H1 (cell line): Measurements from ENCODE around the gene RPL36A. TPM values are rescaled to one million over a fixed set of nuclear protein-coding genes. Genes with fewer than 3 reads are reported as not detected.

Source experiments
- CTCF ChIA-PET: fragments of 300-600 bp; sonication (Branson Sonifier 250); formaldehyde crosslinking; loops from one replicate; lab custom pipeline; 2021; ENCODE audit not compliant: partially characterized antibody; lab: Charles Lee
- POLR2A ChIA-PET: fragments of 300-600 bp; sonication (Branson Sonifier 250); formaldehyde crosslinking; loops from one replicate; lab custom pipeline; 2021; ENCODE audit warnings: inconsistent platforms; ENCODE audit not compliant: partially characterized antibody; lab: Charles Lee
- DNase-seq, 2 experiments: peaks; one replicate each; pipeline versions ENCODE4 v3.0.0 to v3.0.0-alpha.2; 2010 to 2022; ENCODE audit warnings: low spot score in 2 of 2, low read depth in 1 of 2, mixed read lengths in 1 of 2
- FAIRE-seq: peaks from 2 replicates; lab custom pipeline; 2011; peaks lifted over from hg19 to GRCh38; lab: Jason Lieb, UNC
- H2AFZ ChIP-seq: 2 replicates; pipeline ENCODE4 v1.8.1; 2012; ENCODE audit warnings: low read length, inconsistent platforms
- H2AK5ac ChIP-seq: 2 replicates; pipeline ENCODE4 v1.6.1; 2013; ENCODE audit warnings: low read depth, low read length
- H2BK120ac ChIP-seq: replicated peaks from 2 replicates; pipeline ENCODE3; 2013; ENCODE audit warnings: low read depth, low read length, inconsistent platforms
- H2BK12ac ChIP-seq: 2 replicates; pipeline ENCODE4 v1.6.1; 2013; ENCODE audit warnings: low read depth, low read length
- H2BK15ac ChIP-seq: 2 replicates; pipeline ENCODE4 v1.6.1; 2013; ENCODE audit warnings: low read length
- H2BK20ac ChIP-seq: 2 replicates; pipeline ENCODE4 v1.6.1; 2013; ENCODE audit warnings: low read length
- H2BK5ac ChIP-seq: 2 replicates; pipeline ENCODE4 v1.6.1; 2013; ENCODE audit warnings: low read depth, low read length
- H3K14ac ChIP-seq: 2 replicates; pipeline ENCODE4 v1.6.1; 2013; ENCODE audit warnings: inconsistent platforms; ENCODE audit not compliant: insufficient read length
- H3K18ac ChIP-seq: 2 replicates; pipeline ENCODE4 v1.6.1; 2013; ENCODE audit warnings: low read length; ENCODE audit errors: extremely low read depth
- H3K23ac ChIP-seq: 2 replicates; pipeline ENCODE4 v1.6.1; 2013; ENCODE audit warnings: inconsistent platforms; ENCODE audit not compliant: insufficient read length
- H3K23me2 ChIP-seq: 2 replicates; pipeline ENCODE4 v1.6.1; 2013; ENCODE audit warnings: low read depth, low read length
- H3K27ac ChIP-seq: 2 replicates; pipeline ENCODE4 v1.6.1; 2011; ENCODE audit warnings: low read depth, low read length, inconsistent platforms
- H3K27me3 ChIP-seq, 4 experiments: replicated peaks in 1 of 4; 1 replicate in 1 of 4; 2 replicates in 3 of 4; pipeline versions ENCODE4 v1.6.1 to v1.8.1; 2011 to 2013; ENCODE audit warnings: low read length in 3 of 4, mild to moderate bottlenecking in 3 of 4, inconsistent platforms in 2 of 4, mixed read lengths in 2 of 4, moderate library complexity in 1 of 4; ENCODE audit not compliant: control insufficient read depth in 3 of 4, insufficient read depth in 3 of 4; ENCODE audit errors: extremely low read depth in 1 of 4
- H3K36me3 ChIP-seq, 4 experiments: 2 replicates each; pipeline versions ENCODE4 v1.6.1 to v1.8.1; 2011 to 2013; ENCODE audit warnings: mild to moderate bottlenecking in 4 of 4, low read length in 3 of 4, moderate library complexity in 2 of 4, control low read depth in 1 of 4, inconsistent platforms in 1 of 4; ENCODE audit not compliant: insufficient read depth in 4 of 4, control insufficient read depth in 2 of 4
- H3K4ac ChIP-seq: replicated peaks from 2 replicates; pipeline ENCODE3; 2013; ENCODE audit warnings: low read length, low read depth, mixed read lengths, inconsistent platforms; ENCODE audit not compliant: insufficient read length
- H3K4me1 ChIP-seq, 4 experiments: replicated peaks in 1 of 4; 1 replicate in 1 of 4; 2 replicates in 3 of 4; pipeline versions ENCODE4 v1.6.1 to v1.8.1; 2011 to 2013; ENCODE audit warnings: low read length in 3 of 4, inconsistent platforms in 2 of 4, mixed read lengths in 1 of 4; ENCODE audit not compliant: insufficient read depth in 4 of 4, control insufficient read depth in 3 of 4
- H3K4me2 ChIP-seq, 2 experiments: 2 replicates each; pipeline versions ENCODE4 v1.6.1 to v1.8.1; 2011 to 2013; ENCODE audit warnings: low read depth in 2 of 2, low read length in 2 of 2, control low read depth in 1 of 2, inconsistent platforms in 1 of 2, mild to moderate bottlenecking in 1 of 2; ENCODE audit not compliant: insufficient read depth in 1 of 2
- H3K4me3 ChIP-seq, 4 experiments: fragments of 200-600, 300-600 bp in 1 of 4; sonication (generic), shearing (Covaris generic), sonication (Bioruptor Twin) in 1 of 4; 2 replicates each; pipeline versions ENCODE4 v1.5.1 to v1.8.1; 2011 to 2016; ENCODE audit warnings: low read length in 4 of 4, low read depth in 3 of 4, control low read depth in 2 of 4, inconsistent platforms in 2 of 4, mild to moderate bottlenecking in 2 of 4, mixed read lengths in 1 of 4, moderate library complexity in 1 of 4; ENCODE audit not compliant: insufficient read depth in 2 of 4; ENCODE audit errors: extremely low read depth in 1 of 4
- H3K56ac ChIP-seq: replicated peaks from 2 replicates; pipeline ENCODE3; 2013; ENCODE audit warnings: low read depth, mild to moderate bottlenecking, mixed read lengths, low read length, inconsistent platforms; ENCODE audit not compliant: insufficient read length
- H3K79me1 ChIP-seq: 2 replicates; pipeline ENCODE4 v1.6.1; 2013; ENCODE audit warnings: low read depth, low read length, control low read depth
- H3K79me2 ChIP-seq, 2 experiments: 2 replicates each; pipeline versions ENCODE4 v1.6.1 to v1.8.1; 2012 to 2013; ENCODE audit warnings: low read length in 2 of 2, mild to moderate bottlenecking in 2 of 2, inconsistent platforms in 1 of 2; ENCODE audit not compliant: insufficient read depth in 2 of 2, control insufficient read depth in 1 of 2
- H3K9ac ChIP-seq, 4 experiments: replicated peaks in 1 of 4; 1 replicate in 1 of 4; 2 replicates in 3 of 4; pipeline versions ENCODE4 v1.6.1 to v1.8.1; 2011 to 2013; ENCODE audit warnings: low read depth in 3 of 4, low read length in 3 of 4, control low read depth in 2 of 4, mild to moderate bottlenecking in 2 of 4, moderate library complexity in 2 of 4, inconsistent platforms in 1 of 4; ENCODE audit errors: extremely low read depth in 1 of 4
- H3K9me3 ChIP-seq, 2 experiments: 2 replicates each; pipeline versions ENCODE4 v1.6.1 to v1.8.1; 2012 to 2013; ENCODE audit warnings: mild to moderate bottlenecking in 2 of 2, moderate library complexity in 2 of 2, control low read depth in 1 of 2, inconsistent platforms in 1 of 2, low read depth in 1 of 2, low read length in 1 of 2, mixed read lengths in 1 of 2; ENCODE audit not compliant: insufficient read depth in 2 of 2
- H4K20me1 ChIP-seq, 2 experiments: replicated peaks in 1 of 2; 2 replicates each; pipeline versions ENCODE3 to v1.8.1; 2011 to 2013; ENCODE audit warnings: inconsistent platforms in 2 of 2, low read length in 2 of 2, mild to moderate bottlenecking in 1 of 2; ENCODE audit not compliant: insufficient read depth in 2 of 2, control insufficient read depth in 1 of 2
- H4K5ac ChIP-seq: 2 replicates; pipeline ENCODE4 v1.6.1; 2013; ENCODE audit warnings: low read length, low read depth, mixed read lengths, inconsistent platforms; ENCODE audit not compliant: insufficient read length
- H4K8ac ChIP-seq: 2 replicates; pipeline ENCODE4 v1.8.0; 2013; ENCODE audit warnings: mild to moderate bottlenecking, moderate library complexity, low read length, inconsistent platforms; ENCODE audit not compliant: insufficient read depth; ENCODE audit errors: extremely low read depth
- H4K91ac ChIP-seq: replicated peaks from 2 replicates; pipeline ENCODE3; 2013; ENCODE audit warnings: low read length, mixed read lengths, inconsistent platforms; ENCODE audit not compliant: insufficient read length
- KDM1A ChIP-seq: fragments of 200-600, 300-600 bp; sonication (generic); IDR thresholded peaks from 2 replicates; pipeline ENCODE4 v1.7.1; 2016; ENCODE audit warnings: mild to moderate bottlenecking, low read length, borderline replicate concordance
- MAX ChIP-seq: IDR thresholded peaks from 2 replicates; pipeline ENCODE4 v1.6.1; 2012; ENCODE audit warnings: inconsistent platforms
- POLR2A ChIP-seq, 2 experiments: IDR thresholded peaks; 1 replicate in 1 of 2; 2 replicates in 1 of 2; pipeline ENCODE4 v1.6.1; 2011; ENCODE audit warnings: low read depth in 2 of 2, low read length in 2 of 2, mild to moderate bottlenecking in 2 of 2; ENCODE audit errors: control extremely low read depth in 1 of 2
- SUZ12 ChIP-seq: fragments of 200-600 bp; sonication (generic); IDR thresholded peaks from 2 replicates; pipeline ENCODE4 v1.6.1; 2012; ENCODE audit warnings: mild to moderate bottlenecking, inconsistent platforms, low read length, moderate library complexity, mixed read lengths
- WGBS, 2 experiments: shearing (Covaris generic) in 1 of 2; methylation state at CpG; one replicate each; pipeline versions ENCODE4 v1.1.6 to v1.1.7; 2013 to 2015; ENCODE audit warnings: low lambda C conversion rate in 2 of 2, mixed read lengths in 2 of 2, inconsistent platforms in 1 of 2, low coverage in 1 of 2, missing lambda C conversion rate in 1 of 2; ENCODE audit not compliant: insufficient replicate concordance in 2 of 2, insufficient coverage in 1 of 2, insufficient read length in 1 of 2; ENCODE audit errors: extremely low coverage in 1 of 2, missing lambda C conversion rate in 1 of 2; 5-methylcytosine and 5-hydroxymethylcytosine counted together
- polyA plus RNA-seq, 7 experiments: library from polyadenylated mRNA; depleted of rRNA in 3 of 7; stranded (reverse) in 5 of 7; unstranded in 2 of 7; fragments of >200 nt in 5 of 7; fragments of 200-250 nt in 2 of 7; gene quantifications; 1 replicate in 5 of 7; 2 replicates in 1 of 7; 4 replicates in 1 of 7; pipeline versions ENCODE4 v1.2.1 to v1.2.3, GENCODE V29; 2011 to 2013; ENCODE audit warnings: missing spikeins in 2 of 7, mixed read lengths in 2 of 7
- total RNA-seq: library from RNA; stranded (reverse); fragmentation: NEBNext Ultra II Directional; extraction: Animal tissue kit (Norgen Biotek cat#: 25700); gene quantifications from 2 replicates; pipeline ENCODE4 v1.2.1, GENCODE V29; 2021

Gene RPL36A
- total and polyA plus RNA-seq, 2 of the 8 experiments (the other 6 are each of a cell fraction or from before 2014, with no cell fraction given): 271 to 1,587 TPM

- POLR2A ChIA-PET: interaction anchor here (1.2 kb wide), 1 partner anchor 20 kb away, joined by 3 read pairs; the partner anchor contains the start of gene RPL36A
- Histone ChIP-seq H3K79me2 (no peaks in the 10 kb centered on the region), H3K79me1 (no peaks in the 10 kb centered on the region), H3K23ac (no peak overlapping the region), H2BK20ac (no peak overlapping the region), H4K20me1 (no peaks in the 10 kb centered on the region), H3K9me3 (no peaks in the 10 kb centered on the region), H3K27ac (no peak overlapping the region), H3K4ac (no peak overlapping the region), H3K4me3 (no peak overlapping the region), H4K8ac (no peak overlapping the region), H4K91ac (no peak overlapping the region), H3K27me3 (no peaks in the 10 kb centered on the region), H3K23me2 (no peaks in the 10 kb centered on the region), H3K9ac (no peak overlapping the region), H2AFZ (no peak overlapping the region), H4K5ac (no peak overlapping the region), H2BK12ac (no peak overlapping the region), H3K36me3 (no peaks in the 10 kb centered on the region), H3K4me2 (no peak overlapping the region), H2BK5ac (no peak overlapping the region), H3K4me1 (no peaks in the 10 kb centered on the region), H2BK120ac (no peak overlapping the region), H3K56ac (no peak overlapping the region), H2AK5ac (no peak overlapping the region), H3K14ac (no peak overlapping the region), H3K18ac (no peak overlapping the region), H2BK15ac (no peak overlapping the region)
- no peak for FAIRE-seq
- TF ChIP-seq SUZ12: no peak
- no peak for TF ChIP-seq POLR2A (IDR thresholded peaks at IDR 0.05; ENCODE audit: control extremely low read depth in 1 of 2, low read depth in 2 of 2, low read length in 2 of 2)
- no peak for TF ChIP-seq KDM1A
- no peak for TF ChIP-seq MAX
- DNase-seq: no peak
- WGBS, 2 experiments: 92% methylated on average over 3 of the region's 3 CpGs; no CpG with 5 or more reads in 1 of the 2 experiments
- CTCF ChIA-PET: no interaction called here
Measured at GRCh38 chrX:101370888-101371504, 19.8 kb upstream of the RPL36A start.
